H1 (cell line): ENCODE data around the gene FNDC3A. TPM values are rescaled to one million over a fixed set of nuclear protein-coding genes. Genes with fewer than 3 reads are reported as not detected.

Experiments
- CHD1 ChIP-seq: IDR thresholded peaks from 2 replicates; pipeline ENCODE4 v1.6.1; 2012; ENCODE audit warnings: low read depth, low read length, improper control_type of control experiment
- CHD2 ChIP-seq: IDR thresholded peaks from 2 replicates; pipeline ENCODE4 v1.6.1; 2012; ENCODE audit warnings: low read length, improper control_type of control experiment
- CTCF ChIP-seq, 3 experiments: IDR thresholded peaks; 1 replicate in 2 of 3; 2 replicates in 1 of 3; pipeline versions ENCODE4 v1.5.1 to v1.6.1; 2011; ENCODE audit warnings: low read length in 3 of 3, mild to moderate bottlenecking in 3 of 3, inconsistent platforms in 2 of 3, low read depth in 1 of 3, moderate library complexity in 1 of 3; ENCODE audit not compliant: insufficient read depth in 1 of 3; ENCODE audit errors: control extremely low read depth in 1 of 3
- EP300 ChIP-seq, 2 experiments: IDR thresholded peaks; 1 replicate in 1 of 2; 2 replicates in 1 of 2; pipeline ENCODE4 v1.6.1; 2011 to 2012; ENCODE audit warnings: low read depth in 2 of 2, low read length in 2 of 2, mild to moderate bottlenecking in 2 of 2, borderline replicate concordance in 1 of 2, inconsistent platforms in 1 of 2, moderate library complexity in 1 of 2
- JUN ChIP-seq: IDR thresholded peaks from 2 replicates; pipeline ENCODE4 v1.6.1; 2011; ENCODE audit warnings: low read depth, mild to moderate bottlenecking, improper control_type of control experiment, low read length
- polyA plus RNA-seq, 7 experiments: library from polyadenylated mRNA; depleted of rRNA in 3 of 7; stranded (reverse) in 5 of 7; unstranded in 2 of 7; fragments of >200 nt in 5 of 7; fragments of 200-250 nt in 2 of 7; gene quantifications; 1 replicate in 5 of 7; 2 replicates in 1 of 7; 4 replicates in 1 of 7; pipeline versions ENCODE4 v1.2.1 to v1.2.3, GENCODE V29; 2011 to 2013; ENCODE audit warnings: missing spikeins in 2 of 7, mixed read lengths in 2 of 7
- total RNA-seq: library from RNA; stranded (reverse); fragmentation: NEBNext Ultra II Directional; extraction: Animal tissue kit (Norgen Biotek cat#: 25700); gene quantifications from 2 replicates; pipeline ENCODE4 v1.2.1, GENCODE V29; 2021
- TF ChIP-seq, protein P1 (sequence below): fragments of 300-600 bp; sonication (generic); IDR thresholded peaks from 2 replicates; pipeline ENCODE4 v1.7.1; 2012; ENCODE audit warnings: low read length, moderate library complexity, mild to moderate bottlenecking, inconsistent platforms; ENCODE audit not compliant: insufficient replicate concordance

FNDC3A gene
- total and polyA plus RNA-seq, 2 of the 8 experiments (the other 6 are each of a cell fraction or from before 2014, with no cell fraction given): 14.6 to 26.0 TPM

DNA sequence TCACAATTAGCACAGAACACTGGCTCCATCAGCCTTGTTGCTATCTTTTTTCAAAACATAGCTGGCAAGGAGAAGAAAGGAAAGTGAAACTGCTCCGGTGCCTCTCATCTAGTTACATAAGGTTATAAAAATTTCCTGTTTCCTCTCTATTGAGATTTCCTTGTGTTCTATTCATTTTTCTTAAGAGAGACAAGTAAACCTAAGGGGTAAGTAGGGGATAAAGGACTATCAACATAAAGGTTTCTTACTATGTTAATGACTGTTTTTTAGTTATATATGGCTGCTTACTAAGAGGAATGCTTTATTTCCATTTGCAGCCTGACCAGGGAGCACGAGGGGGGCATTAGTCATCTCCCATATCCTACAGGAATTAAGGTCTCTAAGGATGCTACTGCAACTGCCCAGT, 171.2 kb downstream of the FNDC3A start (continued):
- TF ChIP-seq, protein P1, sequence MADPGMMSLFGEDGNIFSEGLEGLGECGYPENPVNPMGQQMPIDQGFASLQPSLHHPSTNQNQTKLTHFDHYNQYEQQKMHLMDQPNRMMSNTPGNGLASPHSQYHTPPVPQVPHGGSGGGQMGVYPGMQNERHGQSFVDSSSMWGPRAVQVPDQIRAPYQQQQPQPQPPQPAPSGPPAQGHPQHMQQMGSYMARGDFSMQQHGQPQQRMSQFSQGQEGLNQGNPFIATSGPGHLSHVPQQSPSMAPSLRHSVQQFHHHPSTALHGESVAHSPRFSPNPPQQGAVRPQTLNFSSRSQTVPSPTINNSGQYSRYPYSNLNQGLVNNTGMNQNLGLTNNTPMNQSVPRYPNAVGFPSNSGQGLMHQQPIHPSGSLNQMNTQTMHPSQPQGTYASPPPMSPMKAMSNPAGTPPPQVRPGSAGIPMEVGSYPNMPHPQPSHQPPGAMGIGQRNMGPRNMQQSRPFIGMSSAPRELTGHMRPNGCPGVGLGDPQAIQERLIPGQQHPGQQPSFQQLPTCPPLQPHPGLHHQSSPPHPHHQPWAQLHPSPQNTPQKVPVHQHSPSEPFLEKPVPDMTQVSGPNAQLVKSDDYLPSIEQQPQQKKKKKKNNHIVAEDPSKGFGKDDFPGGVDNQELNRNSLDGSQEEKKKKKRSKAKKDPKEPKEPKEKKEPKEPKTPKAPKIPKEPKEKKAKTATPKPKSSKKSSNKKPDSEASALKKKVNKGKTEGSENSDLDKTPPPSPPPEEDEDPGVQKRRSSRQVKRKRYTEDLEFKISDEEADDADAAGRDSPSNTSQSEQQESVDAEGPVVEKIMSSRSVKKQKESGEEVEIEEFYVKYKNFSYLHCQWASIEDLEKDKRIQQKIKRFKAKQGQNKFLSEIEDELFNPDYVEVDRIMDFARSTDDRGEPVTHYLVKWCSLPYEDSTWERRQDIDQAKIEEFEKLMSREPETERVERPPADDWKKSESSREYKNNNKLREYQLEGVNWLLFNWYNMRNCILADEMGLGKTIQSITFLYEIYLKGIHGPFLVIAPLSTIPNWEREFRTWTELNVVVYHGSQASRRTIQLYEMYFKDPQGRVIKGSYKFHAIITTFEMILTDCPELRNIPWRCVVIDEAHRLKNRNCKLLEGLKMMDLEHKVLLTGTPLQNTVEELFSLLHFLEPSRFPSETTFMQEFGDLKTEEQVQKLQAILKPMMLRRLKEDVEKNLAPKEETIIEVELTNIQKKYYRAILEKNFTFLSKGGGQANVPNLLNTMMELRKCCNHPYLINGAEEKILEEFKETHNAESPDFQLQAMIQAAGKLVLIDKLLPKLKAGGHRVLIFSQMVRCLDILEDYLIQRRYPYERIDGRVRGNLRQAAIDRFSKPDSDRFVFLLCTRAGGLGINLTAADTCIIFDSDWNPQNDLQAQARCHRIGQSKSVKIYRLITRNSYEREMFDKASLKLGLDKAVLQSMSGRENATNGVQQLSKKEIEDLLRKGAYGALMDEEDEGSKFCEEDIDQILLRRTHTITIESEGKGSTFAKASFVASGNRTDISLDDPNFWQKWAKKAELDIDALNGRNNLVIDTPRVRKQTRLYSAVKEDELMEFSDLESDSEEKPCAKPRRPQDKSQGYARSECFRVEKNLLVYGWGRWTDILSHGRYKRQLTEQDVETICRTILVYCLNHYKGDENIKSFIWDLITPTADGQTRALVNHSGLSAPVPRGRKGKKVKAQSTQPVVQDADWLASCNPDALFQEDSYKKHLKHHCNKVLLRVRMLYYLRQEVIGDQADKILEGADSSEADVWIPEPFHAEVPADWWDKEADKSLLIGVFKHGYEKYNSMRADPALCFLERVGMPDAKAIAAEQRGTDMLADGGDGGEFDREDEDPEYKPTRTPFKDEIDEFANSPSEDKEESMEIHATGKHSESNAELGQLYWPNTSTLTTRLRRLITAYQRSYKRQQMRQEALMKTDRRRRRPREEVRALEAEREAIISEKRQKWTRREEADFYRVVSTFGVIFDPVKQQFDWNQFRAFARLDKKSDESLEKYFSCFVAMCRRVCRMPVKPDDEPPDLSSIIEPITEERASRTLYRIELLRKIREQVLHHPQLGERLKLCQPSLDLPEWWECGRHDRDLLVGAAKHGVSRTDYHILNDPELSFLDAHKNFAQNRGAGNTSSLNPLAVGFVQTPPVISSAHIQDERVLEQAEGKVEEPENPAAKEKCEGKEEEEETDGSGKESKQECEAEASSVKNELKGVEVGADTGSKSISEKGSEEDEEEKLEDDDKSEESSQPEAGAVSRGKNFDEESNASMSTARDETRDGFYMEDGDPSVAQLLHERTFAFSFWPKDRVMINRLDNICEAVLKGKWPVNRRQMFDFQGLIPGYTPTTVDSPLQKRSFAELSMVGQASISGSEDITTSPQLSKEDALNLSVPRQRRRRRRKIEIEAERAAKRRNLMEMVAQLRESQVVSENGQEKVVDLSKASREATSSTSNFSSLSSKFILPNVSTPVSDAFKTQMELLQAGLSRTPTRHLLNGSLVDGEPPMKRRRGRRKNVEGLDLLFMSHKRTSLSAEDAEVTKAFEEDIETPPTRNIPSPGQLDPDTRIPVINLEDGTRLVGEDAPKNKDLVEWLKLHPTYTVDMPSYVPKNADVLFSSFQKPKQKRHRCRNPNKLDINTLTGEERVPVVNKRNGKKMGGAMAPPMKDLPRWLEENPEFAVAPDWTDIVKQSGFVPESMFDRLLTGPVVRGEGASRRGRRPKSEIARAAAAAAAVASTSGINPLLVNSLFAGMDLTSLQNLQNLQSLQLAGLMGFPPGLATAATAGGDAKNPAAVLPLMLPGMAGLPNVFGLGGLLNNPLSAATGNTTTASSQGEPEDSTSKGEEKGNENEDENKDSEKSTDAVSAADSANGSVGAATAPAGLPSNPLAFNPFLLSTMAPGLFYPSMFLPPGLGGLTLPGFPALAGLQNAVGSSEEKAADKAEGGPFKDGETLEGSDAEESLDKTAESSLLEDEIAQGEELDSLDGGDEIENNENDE: no peak
- TF ChIP-seq EP300 (IDR thresholded peaks at IDR 0.05; ENCODE audit: borderline replicate concordance in 1 of 2, low read depth in 2 of 2, low read length in 2 of 2) (no peak), JUN (no peak), CHD1 (no peak), CHD2 (no peak), CTCF (IDR thresholded peaks at IDR 0.05; ENCODE audit: control extremely low read depth in 1 of 3, insufficient read depth in 1 of 3, low read depth in 1 of 3, low read length in 3 of 3) (no peak)
